RPMI7951 (cell line): ENCODE results near the gene ZNF677. TPM values are rescaled to one million over a fixed set of nuclear protein-coding genes. Genes with fewer than 3 reads are reported as not detected.
"Not testable (repeated sequence)": the region's sequence is repeated elsewhere in the genome, so short reads cannot be mapped to it uniquely, and the experiment has no call there.

Experiments
- DNase-seq: peaks from one replicate; pipeline ENCODE4 v3.0.0-alpha.2; 2012; ENCODE audit warnings: low read depth
- total RNA-seq: library from RNA; depleted of rRNA; stranded (reverse); fragments of >200 nt; shearing (Covaris generic); gene quantifications from 2 replicates; pipeline ENCODE4 v1.2.3, GENCODE V29; 2014; rRNA removed

The ZNF677 gene
- total RNA-seq, 1 experiment from 2014 or later, result 14.4 TPM

DNA sequence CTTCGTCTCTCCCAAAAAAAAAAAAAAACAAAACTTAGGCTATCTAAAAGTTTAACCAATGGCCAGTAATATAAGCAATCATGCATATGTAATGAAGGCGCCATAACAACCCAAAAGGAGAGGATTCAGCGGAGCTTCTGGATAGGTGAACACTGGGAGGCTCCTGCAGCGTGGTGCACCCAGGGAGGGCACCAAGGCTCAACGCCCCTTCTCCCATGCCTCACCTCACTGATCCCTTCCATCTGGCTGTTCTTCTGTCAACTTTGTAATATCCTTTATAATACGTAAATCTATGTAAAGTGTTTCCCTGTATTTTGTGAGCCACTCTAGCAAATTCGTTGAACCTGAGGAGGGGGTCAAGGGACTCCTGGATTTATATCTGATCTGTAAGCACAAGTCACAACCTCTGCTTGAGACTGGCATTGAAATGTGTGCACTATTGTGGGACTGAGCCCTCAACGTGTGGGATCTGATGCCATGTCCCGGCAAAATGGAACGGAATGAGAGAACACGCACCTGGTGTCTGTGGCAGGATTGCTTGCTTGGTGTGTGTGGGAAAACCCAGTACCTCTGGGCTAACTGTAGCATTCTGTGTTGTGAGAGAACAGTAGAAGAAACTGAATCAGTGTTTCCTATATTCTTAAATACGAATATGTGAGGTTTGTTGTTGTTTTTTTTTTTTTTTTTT lies 61.0 kb downstream of the ZNF677 start:
- no peak for DNase-seq

DNA sequence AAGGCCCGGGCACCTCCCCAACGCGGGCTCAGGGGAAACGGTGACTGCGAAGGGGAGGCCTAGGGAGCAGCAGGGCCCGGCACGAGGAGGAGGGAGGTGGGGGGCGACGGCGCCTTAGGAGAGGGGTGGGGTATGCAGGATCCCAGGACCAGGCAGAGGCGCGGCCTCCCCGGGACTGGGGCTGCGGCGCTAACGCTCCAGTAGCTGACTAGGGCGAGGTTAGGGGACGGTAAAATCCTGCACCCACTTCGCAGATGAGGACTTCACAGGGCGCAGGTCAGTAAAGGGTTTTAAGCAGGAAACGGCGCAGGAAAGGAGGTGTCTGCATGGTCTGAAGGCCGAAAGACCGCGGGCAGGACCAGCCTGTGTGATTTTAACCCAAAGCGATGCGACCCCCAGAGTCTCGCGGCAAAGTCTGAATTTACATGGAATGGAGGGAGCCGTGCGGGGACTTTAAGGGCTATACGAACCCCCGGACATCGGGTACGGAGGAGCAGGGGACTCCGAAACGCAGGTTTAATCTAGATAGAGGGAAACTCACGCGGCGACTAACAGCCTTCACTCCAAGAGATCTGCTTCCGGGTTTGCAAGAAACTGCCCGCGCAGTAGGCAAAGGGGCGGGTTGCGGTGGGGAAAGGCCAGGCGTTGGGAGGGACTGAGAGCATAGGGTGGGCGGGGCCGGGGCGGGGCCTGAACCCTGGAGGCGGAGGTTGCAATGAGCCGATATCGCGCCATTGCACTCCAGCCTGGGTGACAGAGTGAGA lies 61.7 kb downstream of the ZNF677 start, which contains the start of gene ZNF665:
ZNF665 (minus strand) TSS at position 588 of the 764 bp plus-strand sequence. CDS start 10,460 bp downstream, outside the sequence.
- peak; percentile 86 for DNase-seq

GRCh38 chr19:53190253-53190652 lies 64.4 kb downstream of the ZNF677 start:
- no peak for DNase-seq

GRCh38 chr19:53189691-53190198 lies 64.9 kb downstream of the ZNF677 start:
- not testable (repeated sequence) for DNase-seq

Other genes with a start within 250 kb of the ZNF677 start
- gene ERVV-1, start 241.0 kb downstream of the ZNF677 start, total RNA-seq, result not detected in 2 replicates
- not detected in 2 replicates for gene ERVV-2, start 210.1 kb downstream of the ZNF677 start, total RNA-seq
- 23.1 and 25.1 TPM in 2 replicates for gene ZNF160, start 151.5 kb downstream of the ZNF677 start, total RNA-seq
- gene ZNF415, start 122.0 kb downstream of the ZNF677 start, total RNA-seq, result 2.9 and 5.0 TPM in 2 replicates
- gene ZNF347, start 95.8 kb downstream of the ZNF677 start, total RNA-seq, result 7.7 and 8.1 TPM in 2 replicates
- 2.5 and 3.6 TPM in 2 replicates for gene ZNF665, start 61.5 kb downstream of the ZNF677 start, total RNA-seq
- not detected in 2 replicates for gene VN1R2, start 3.4 kb upstream of the ZNF677 start, total RNA-seq
- gene VN1R4, start 12.8 kb upstream of the ZNF677 start, total RNA-seq, result not detected in 2 replicates
- 7.9 and 10.8 TPM in 2 replicates for gene ZNF845, start 78.9 kb upstream of the ZNF677 start, total RNA-seq
- 6.4 and 11.5 TPM in 2 replicates for gene ZNF525, start 110.8 kb upstream of the ZNF677 start, total RNA-seq
- gene ZNF765, start 140.3 kb upstream of the ZNF677 start, total RNA-seq, result 10.1 and 11.8 TPM in 2 replicates
- 15.4 and 16.7 TPM in 2 replicates for gene ZNF761, start 177.1 kb upstream of the ZNF677 start, total RNA-seq
- 4.7 and 4.9 TPM in 2 replicates for gene ZNF813, start 212.9 kb upstream of the ZNF677 start, total RNA-seq